Measurements from ENCODE around the gene EXD2. TPM values are rescaled to one million over a fixed set of nuclear protein-coding genes. Genes with fewer than 3 reads are reported as not detected.

Gene EXD2
- total and polyA plus RNA-seq, 2 experiments from 2014 or later: 10.3 to 23.3 TPM

DNA sequence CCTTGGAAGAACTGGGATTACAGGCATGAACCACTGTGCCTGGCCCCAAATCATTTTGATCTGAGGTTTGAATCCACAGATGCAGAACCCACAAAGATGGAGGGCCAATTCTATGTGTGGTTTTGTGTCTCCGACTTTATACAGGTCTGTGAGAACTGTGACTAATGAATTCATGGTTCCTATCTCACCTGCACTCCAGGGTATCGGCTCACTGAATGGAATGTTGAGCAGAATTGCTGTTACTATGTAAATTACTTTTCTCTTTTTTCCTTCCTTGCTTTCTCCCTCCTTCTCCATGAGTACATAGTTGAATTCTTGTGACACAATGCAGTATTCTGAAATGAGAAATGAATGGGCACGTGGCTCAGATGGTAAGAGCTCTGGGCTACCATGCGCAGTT, 47.6 kb downstream of the EXD2 start:
- Mint-ChIP-seq H3K36me3 (ENCODE audit: low read depth) (peaks cover 18% of the 10 kb centered on the region), H3K4me1 (peaks cover 5% of the 10 kb centered on the region), H3K27me3 (ENCODE audit: insufficient read depth, low read depth, poor library complexity) (no peaks in the 10 kb centered on the region), H3K9me3 (no peaks in the 10 kb centered on the region), H3K27ac (peak overlapping the region; percentile 71; the same call in 1 of the 2 replicates), H3K4me3 (no peak overlapping the region)
- H3K9me2 ChIP-seq (ENCODE audit: insufficient read depth): no peaks in the 10 kb centered on the region
- TF ChIP-seq, protein P1, sequence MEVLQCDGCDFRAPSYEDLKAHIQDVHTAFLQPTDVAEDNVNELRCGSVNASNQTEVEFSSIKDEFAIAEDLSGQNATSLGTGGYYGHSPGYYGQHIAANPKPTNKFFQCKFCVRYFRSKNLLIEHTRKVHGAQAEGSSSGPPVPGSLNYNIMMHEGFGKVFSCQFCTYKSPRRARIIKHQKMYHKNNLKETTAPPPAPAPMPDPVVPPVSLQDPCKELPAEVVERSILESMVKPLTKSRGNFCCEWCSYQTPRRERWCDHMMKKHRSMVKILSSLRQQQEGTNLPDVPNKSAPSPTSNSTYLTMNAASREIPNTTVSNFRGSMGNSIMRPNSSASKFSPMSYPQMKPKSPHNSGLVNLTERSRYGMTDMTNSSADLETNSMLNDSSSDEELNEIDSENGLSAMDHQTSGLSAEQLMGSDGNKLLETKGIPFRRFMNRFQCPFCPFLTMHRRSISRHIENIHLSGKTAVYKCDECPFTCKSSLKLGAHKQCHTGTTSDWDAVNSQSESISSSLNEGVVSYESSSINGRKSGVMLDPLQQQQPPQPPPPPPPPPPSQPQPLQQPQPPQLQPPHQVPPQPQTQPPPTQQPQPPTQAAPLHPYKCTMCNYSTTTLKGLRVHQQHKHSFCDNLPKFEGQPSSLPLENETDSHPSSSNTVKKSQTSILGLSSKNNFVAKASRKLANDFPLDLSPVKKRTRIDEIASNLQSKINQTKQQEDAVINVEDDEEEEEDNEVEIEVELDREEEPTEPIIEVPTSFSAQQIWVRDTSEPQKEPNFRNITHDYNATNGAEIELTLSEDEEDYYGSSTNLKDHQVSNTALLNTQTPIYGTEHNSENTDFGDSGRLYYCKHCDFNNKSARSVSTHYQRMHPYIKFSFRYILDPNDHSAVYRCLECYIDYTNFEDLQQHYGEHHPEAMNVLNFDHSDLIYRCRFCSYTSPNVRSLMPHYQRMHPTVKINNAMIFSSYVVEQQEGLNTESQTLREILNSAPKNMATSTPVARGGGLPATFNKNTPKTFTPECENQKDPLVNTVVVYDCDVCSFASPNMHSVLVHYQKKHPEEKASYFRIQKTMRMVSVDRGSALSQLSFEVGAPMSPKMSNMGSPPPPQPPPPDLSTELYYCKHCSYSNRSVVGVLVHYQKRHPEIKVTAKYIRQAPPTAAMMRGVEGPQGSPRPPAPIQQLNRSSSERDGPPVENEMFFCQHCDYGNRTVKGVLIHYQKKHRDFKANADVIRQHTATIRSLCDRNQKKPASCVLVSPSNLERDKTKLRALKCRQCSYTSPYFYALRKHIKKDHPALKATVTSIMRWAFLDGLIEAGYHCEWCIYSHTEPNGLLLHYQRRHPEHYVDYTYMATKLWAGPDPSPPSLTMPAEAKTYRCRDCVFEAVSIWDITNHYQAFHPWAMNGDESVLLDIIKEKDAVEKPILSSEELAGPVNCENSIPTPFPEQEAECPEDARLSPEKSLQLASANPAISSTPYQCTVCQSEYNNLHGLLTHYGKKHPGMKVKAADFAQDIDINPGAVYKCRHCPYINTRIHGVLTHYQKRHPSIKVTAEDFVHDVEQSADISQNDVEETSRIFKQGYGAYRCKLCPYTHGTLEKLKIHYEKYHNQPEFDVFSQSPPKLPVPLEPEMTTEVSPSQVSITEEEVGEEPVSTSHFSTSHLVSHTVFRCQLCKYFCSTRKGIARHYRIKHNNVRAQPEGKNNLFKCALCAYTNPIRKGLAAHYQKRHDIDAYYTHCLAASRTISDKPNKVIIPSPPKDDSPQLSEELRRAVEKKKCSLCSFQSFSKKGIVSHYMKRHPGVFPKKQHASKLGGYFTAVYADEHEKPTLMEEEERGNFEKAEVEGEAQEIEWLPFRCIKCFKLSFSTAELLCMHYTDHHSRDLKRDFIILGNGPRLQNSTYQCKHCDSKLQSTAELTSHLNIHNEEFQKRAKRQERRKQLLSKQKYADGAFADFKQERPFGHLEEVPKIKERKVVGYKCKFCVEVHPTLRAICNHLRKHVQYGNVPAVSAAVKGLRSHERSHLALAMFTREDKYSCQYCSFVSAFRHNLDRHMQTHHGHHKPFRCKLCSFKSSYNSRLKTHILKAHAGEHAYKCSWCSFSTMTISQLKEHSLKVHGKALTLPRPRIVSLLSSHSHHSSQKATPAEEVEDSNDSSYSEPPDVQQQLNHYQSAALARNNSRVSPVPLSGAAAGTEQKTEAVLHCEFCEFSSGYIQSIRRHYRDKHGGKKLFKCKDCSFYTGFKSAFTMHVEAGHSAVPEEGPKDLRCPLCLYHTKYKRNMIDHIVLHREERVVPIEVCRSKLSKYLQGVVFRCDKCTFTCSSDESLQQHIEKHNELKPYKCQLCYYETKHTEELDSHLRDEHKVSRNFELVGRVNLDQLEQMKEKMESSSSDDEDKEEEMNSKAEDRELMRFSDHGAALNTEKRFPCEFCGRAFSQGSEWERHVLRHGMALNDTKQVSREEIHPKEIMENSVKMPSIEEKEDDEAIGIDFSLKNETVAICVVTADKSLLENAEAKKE (CRISPR knock-in tag; IDR thresholded peaks at IDR 0.05): no peak
- TF ChIP-seq EZH2 (IDR thresholded peaks at IDR 0.05; ENCODE audit: low read depth, unreplicated experiment): no peak
- no peak for TF ChIP-seq ZNF114 (CRISPR knock-in tag; IDR thresholded peaks at IDR 0.05)
- no peak for TF ChIP-seq STAT1 (IDR thresholded peaks at IDR 0.05; ENCODE audit: unreplicated experiment)
- TF ChIP-seq CTCF (conservative IDR thresholded peaks at IDR 0.05; ENCODE audit: low read depth in 2 of 2): no peak
- TF ChIP-seq POLR2AphosphoS5 (IDR thresholded peaks at IDR 0.05; ENCODE audit: low read depth): no peak
- no peak for TF ChIP-seq NANOG (IDR thresholded peaks at IDR 0.05; ENCODE audit: borderline replicate concordance)
- no peak for TF ChIP-seq CREB1 (CRISPR knock-in tag; IDR thresholded peaks at IDR 0.05; ENCODE audit: low read depth)
- TF ChIP-seq JUNB (IDR thresholded peaks at IDR 0.05; ENCODE audit: unreplicated experiment): no peak
- no peak for TF ChIP-seq EZH2phosphoT487 (IDR thresholded peaks at IDR 0.05; ENCODE audit: unreplicated experiment)
- TF ChIP-seq, protein P2, sequence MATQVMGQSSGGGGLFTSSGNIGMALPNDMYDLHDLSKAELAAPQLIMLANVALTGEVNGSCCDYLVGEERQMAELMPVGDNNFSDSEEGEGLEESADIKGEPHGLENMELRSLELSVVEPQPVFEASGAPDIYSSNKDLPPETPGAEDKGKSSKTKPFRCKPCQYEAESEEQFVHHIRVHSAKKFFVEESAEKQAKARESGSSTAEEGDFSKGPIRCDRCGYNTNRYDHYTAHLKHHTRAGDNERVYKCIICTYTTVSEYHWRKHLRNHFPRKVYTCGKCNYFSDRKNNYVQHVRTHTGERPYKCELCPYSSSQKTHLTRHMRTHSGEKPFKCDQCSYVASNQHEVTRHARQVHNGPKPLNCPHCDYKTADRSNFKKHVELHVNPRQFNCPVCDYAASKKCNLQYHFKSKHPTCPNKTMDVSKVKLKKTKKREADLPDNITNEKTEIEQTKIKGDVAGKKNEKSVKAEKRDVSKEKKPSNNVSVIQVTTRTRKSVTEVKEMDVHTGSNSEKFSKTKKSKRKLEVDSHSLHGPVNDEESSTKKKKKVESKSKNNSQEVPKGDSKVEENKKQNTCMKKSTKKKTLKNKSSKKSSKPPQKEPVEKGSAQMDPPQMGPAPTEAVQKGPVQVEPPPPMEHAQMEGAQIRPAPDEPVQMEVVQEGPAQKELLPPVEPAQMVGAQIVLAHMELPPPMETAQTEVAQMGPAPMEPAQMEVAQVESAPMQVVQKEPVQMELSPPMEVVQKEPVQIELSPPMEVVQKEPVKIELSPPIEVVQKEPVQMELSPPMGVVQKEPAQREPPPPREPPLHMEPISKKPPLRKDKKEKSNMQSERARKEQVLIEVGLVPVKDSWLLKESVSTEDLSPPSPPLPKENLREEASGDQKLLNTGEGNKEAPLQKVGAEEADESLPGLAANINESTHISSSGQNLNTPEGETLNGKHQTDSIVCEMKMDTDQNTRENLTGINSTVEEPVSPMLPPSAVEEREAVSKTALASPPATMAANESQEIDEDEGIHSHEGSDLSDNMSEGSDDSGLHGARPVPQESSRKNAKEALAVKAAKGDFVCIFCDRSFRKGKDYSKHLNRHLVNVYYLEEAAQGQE (IDR thresholded peaks at IDR 0.05; ENCODE audit: unreplicated experiment): no peak
- TF ChIP-seq ETS1 (IDR thresholded peaks at IDR 0.05): no peak
- TF ChIP-seq ZNF331 (CRISPR knock-in tag; IDR thresholded peaks at IDR 0.05; ENCODE audit: low read depth): no peak
- no peak overlapping the region for H2AFZ ChIP-seq
- H3K27ac ChIP-seq (ENCODE audit: low read depth): peak overlapping the region; percentile 50; the same call in 1 of the 2 replicates
- H3K4me2 ChIP-seq: no peak overlapping the region
- H3F3A ChIP-seq (replicated peaks; ENCODE audit: low read depth): no peaks in the 10 kb centered on the region
- no peaks in the 10 kb centered on the region for H3K4me1 ChIP-seq (ENCODE audit: insufficient read depth)
- no peaks in the 10 kb centered on the region; the same call in 1 of the 2 replicates for H4K20me1 ChIP-seq (replicated peaks; ENCODE audit: insufficient read depth)
- H3K4me3 ChIP-seq: no peak overlapping the region
- ATAC-seq (peak; percentile 59), DNase-seq (ENCODE audit: low spot score) (peak; percentile 59)
- no peaks in the 10 kb centered on the region for H3K27me3 ChIP-seq (ENCODE audit: insufficient read depth)
- peaks cover 8% of the 10 kb centered on the region; the same call in 1 of the 2 replicates for H3K36me3 ChIP-seq (ENCODE audit: insufficient read depth)
- no peaks in the 10 kb centered on the region for H3K79me2 ChIP-seq (replicated peaks; ENCODE audit: insufficient read depth)

Measured in GM23338 (cell line).